Glomerular endothelial cell (primary cell): ENCODE measurements around the gene MET. TPM values are rescaled to one million over a fixed set of nuclear protein-coding genes. Genes with fewer than 3 reads are reported as not detected.
"Not testable (repeated sequence)": the region's sequence is repeated elsewhere in the genome, so short reads cannot be mapped to it uniquely, and the experiment has no call there.

Source experiments
- DNase-seq: peaks from one replicate; pipeline ENCODE4 v3.0.0-alpha.2; 2011; ENCODE audit warnings: low read depth, low spot score; ENCODE audit errors: extremely low read depth
- total RNA-seq: library from RNA; depleted of rRNA; stranded (reverse); fragments of >200 nt; gene quantifications from 2 replicates; pipeline ENCODE4 v1.2.3, GENCODE V29; 2015

The MET gene
- total RNA-seq, 1 donor from 2014 or later, result 24.4 TPM

DNA sequence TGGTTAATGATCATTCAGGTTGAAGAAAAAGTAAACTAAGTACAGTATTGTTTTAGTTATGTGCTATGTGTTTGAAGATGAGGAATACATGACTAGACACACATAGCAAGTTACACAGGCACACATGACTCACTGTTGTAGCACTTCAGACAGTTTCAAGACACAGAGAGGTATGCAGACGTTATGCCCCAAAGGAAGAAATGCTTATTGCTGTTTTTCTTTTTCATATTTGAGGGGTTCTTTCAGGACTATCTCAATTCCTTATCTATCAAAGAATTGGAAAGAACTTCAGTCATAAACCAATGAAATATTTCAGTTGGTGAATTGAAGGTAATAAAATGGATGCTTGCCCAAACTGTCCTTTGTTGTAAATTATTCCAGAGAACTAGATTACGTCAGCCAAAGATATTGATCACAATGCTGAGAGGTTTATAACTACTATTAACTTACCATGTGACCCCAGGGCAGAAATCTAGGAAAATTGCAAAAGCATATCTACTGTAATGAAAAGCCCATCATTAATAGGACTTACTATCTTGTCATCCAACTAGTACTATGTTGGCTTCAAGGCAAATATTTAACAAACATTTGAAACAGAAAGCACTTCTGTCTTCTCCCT lies 129.2 kb downstream of the MET start:
- no peak for DNase-seq

DNA sequence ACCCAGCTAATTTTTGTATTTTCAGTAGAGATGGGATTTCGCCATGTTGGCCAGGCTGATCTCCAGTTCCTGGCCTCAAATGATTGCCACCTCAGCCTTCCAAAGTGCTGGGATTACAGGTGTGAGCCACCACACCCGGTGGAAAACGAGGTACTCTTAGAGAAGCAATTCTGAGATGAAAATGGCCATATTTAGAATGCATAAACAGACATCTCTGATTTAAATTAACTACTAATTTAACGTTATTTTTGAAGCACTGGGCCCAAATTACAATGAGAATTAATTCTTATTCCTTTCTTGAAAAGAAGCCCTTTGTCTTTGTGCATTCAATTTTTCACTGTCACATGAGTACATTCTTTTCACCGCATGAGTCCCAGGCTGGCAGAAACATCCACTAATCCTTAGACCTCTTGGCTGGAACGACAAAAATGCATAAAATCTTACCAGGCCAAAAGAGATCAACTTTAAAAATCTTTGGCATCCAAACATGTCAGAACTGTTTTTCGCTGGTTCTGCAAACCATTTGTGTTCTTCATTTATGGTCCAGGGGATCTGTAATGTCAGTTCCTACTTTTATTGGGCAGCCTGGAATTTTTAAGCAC lies 130.2 kb downstream of the MET start:
- no peak for DNase-seq

DNA sequence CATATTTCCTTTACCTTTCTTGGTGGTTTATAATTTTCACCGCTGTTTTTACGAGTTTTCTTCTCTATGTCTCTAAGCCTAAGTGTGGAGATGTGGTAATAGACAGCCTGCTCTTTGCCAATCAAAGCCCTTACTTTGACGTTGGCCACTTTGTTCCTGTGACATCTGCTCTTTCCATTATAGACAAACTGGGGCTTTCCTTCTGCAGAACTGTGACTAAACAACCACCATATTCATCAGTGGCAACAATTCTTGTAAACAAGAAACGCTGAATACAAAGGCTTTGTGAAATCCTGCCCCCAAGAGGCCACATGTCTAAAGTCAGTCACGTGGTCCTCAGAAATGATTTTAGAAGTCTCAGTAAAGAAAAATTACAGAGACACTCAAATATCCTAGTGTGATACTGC lies 130.8 kb downstream of the MET start:
- peak; percentile 48 for DNase-seq

DNA sequence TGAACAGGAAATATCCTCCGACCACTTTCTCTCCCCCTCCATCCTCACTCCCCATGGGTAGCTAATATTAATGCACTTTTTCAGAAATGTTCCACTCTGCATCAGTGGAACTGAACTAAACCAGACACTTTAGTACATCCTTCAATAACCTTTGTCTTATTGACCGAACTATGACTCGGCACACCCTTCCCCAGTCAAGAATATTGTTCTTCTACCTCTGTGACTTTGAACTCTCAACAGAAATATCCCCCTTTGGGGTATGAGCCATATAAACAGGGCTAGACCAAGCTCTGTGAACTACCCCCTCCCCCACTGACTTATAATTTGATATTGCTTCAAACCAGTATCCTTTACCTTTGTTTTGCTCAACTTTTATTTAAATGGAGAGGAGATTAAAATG lies 132.5 kb downstream of the MET start:
- DNase-seq, result no peak

DNA sequence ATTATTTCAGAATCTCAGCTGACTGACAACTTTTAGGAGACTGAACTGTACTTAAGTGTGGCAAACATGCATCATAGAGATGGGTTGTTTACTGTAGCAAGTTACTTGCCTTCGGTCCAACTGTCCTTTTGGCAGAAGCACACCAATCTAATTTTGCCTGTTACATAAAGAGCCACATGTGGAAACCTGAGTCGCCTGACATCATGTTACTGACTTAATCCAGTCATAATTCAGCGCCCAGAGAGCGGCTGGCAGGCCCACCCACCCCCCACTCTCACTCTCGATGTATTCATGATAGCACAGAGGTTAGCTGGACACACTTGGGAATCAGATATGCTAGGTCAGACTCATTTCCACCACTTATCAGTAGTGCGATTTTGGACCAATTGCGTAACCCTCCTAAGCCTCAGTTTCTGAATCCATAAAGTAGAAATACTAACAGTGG lies 133.1 kb downstream of the MET start:
- no peak for DNase-seq

DNA sequence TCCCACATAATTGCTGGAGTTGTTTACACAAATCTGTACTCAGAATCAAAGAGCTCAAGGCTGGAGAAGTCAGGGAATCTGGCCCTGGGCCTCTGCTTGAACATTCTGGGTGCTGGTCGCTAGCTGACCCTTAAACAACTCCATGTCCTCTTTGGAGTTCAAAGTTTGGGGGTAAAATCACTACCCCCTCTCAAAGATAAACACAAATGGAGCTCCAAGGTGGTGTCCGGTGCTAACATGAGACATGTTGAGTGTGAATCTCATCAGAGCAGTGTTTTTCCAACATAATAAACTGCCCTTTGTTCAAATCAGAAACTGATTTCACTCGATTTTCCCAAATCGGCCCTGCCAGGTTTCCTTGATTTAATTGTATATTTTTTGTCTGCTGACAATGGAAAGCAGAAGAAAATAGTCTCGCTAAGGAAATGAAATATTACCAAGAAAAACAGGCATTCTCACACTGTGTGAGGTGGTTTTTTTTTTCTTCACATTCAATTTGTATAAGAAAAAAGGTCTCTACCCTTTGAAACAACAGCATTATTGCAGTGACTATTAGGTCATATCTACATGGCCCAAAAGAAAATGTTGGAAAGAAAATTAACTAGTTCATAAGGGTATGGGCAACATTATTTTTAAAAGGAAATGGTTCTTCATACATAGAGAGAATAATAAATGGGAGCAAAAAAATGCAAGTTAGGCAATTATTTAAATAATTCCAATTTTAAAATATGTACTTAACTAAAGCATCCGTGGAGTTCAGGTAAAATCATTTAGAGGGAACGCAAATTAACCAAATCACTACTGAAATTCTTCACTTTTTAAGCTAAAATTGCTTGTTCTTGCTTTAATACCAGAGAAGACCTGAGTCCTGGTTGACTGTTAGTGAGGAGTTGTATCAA lies 134.3 kb downstream of the MET start:
- no peak for DNase-seq

DNA sequence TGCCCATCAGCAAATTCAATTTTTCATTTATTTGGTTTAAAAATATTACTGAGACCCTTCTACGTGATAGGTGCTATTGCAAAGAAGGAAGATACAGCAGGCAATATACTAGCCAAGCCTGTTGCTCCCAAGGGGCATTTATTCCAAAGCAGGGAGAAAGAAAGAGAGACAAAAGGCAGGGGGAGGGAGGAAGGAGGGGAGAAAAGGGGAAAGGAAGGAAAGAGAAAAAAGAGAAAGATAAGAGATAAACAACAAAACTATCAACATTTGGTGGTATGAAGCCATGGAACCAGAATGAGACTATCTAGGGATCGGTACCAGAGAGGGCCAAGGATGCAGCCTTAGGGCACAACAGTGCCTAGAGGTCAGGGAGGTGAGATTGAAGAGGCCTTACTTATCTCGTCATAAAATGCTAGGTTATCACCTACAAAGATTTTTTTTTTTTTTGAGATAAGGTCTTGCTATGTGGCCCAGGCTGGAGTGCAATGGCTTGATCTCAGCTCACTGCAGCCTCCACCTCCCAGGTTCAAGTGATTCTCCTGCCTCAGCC lies 135.1 kb downstream of the MET start:
- DNase-seq, result no peak

DNA sequence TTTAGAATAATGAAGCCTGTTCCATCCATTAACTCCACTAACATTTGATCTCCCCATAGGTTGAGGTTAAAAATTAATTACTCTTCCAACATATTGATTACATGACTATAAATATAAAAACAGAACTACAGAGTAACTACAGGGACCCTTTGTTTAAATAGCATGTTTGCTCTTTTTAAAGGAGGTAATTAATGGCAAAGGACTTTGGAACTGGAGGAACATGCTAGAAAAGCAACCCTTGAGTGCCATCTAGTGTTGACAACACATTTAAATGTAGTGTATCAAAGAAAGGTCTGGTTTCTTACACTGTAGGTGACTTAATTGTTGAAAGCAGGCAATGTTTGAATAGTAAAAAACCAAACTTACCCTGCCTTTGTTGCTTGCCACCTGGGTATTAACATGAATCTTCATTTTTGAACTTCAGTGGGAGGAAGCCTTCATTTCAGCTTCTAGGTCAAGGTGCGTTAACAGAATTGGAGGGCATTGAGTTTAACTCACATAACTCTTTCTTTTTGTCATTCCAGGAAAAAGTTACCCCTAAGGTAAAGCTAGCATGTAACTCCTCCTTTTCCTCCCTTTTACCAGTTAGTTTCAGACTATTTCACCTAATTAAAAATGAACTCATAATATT lies 137.8 kb downstream of the MET start:
- peak; percentile 52 for DNase-seq

DNA sequence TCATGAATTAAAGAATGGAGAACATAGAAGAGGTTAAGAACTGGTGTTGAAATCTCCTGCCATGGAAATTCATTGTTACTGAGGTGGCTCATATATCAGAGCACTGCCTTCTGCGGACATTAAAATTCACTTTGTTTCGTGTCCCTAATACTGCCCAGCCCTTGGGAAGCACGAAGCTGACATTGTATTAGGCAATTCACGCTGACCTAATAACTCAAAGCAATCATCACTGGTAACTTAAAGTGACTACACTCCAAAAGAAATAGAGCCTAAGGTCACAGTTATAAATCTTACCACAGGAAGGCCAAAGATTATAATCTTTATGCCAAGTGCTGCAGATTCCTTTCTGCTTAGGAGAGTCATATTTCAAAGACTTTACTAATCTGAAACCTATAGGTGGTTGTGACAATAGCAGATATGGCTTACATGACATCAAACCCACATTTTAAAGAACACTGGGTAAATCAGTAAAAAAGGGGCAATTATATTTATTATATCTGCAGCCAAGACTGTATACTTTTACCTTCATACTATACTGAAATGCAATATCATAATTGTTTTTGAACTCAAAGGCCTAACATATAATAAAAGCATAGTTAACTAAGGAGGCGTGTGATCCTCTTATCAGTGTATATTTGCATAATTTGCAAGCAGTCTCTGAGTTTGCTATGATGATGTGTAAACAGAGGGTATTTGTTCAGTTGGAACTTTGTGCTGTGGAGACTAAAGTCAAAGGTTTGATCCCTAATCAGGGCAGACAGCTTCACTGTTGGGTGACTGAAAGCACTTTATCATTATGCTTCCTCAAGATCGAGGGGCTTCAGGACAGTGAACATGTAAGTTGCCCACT lies 138.5 kb downstream of the MET start:
- no peak for DNase-seq

DNA sequence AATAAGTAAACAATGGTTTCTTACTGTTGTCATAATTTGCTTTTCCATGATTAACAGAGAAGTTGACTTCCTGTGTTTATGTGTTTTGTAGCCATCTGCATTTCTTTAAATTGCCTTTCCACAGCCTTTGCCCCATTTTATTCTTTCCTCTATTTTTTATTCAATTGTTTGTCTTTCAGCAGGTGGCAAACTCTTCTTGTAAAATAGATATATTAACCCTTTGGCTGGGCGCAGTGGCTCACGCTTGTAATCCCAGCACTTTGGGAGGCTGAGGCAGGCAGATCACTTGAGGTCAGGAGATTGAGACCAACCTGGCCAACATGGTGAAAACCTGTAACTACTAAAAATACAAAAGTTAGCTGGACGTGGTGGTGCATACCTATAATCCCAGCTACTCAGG lies 139.8 kb downstream of the MET start:
- DNase-seq, result no peak

DNA sequence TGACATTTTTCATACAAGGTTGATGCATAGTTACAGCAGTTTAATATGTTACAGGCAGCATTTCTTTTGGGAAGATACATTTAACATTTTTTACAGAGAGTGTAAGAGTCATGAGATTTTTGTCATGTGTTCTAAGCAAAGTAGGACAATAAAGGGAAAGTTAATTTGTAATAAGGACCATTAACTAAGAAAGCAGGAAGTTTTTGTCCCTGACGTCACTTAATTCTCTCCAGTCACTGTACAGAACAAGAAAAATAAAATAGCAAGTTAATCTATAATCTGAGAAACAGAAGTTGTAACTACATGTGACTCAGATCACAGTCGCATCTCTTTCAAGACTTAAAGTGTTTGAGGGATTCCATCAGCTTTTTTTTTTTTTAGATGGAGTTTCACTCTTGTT lies 140.9 kb downstream of the MET start:
- no peak for DNase-seq

DNA sequence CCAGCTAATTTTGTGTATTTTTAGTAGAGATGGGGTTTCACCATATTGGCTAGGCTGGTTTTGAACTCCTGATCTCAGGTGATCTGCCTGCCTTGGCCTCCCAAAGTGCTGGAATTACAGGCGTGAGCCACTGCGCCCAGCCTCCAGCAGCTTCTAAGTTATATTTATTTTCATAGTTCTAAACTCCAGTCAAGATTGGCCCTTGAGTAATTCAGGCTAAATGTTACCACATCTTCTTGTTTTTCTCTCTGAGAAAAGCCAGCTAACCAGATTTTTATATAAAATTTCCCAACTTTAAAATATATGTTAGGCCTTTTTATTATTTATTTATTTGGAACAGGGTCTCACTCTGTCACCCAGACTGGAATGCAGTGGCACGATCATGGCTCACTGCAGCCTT lies 141.4 kb downstream of the MET start:
- DNase-seq, result not testable (repeated sequence)

DNA sequence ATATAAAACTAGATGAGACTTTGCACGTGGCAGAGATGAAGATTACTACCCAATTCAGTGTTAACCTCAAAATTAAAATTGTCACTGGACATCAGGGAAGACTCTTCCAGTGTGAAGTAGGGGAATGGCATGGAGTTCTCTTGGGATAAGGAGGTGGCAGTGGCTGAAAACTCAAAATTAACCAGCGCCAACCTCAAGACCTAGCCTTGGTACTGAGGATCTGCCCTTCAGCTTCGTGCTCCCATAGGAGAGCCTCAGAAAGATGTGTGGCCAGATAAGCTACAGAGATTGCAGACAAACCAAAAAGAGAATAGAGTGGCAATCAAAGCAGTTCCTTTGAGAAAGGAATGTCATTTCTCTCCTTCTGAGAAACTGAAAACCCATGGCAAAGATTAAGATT lies 143.0 kb downstream of the MET start:
- no peak for DNase-seq

DNA sequence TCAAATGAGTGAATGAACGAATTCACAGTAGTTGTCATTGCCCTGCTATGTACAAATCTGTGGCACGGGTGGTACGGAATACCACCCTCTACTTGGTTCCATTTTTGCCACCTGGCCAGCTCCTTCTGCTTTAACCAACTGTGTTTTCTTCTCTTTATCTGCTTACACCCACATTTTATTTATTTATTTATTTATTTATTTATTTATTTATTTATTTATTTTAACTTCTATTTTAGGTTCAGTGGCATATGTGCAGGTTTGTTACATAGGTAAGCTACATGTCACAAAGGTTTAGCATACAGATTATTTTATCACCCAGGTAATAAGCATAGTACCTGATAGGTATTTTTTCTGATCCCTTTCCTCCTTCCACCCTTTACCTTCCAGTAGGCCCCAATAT lies 148.2 kb downstream of the MET start:
- no peak for DNase-seq

DNA sequence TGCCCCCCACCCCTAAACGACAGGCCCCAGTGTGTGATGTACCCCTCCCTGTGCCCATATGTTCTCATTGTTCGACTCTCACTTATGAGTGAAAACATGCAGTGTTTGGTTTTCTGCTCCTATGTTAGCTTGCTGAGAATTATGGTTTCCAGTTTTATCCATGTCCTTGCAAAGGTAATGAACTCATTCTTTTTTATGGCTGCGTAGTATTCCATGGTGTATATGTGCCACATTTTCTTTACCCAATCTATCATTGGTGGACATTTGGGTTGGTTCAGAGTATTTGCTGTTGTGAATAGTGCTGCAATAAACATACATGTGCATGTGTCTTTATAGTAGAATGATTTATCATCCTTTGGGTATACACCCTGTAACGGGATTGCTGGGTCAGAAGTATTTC lies 149.7 kb downstream of the MET start:
- not testable (repeated sequence) for DNase-seq

DNA sequence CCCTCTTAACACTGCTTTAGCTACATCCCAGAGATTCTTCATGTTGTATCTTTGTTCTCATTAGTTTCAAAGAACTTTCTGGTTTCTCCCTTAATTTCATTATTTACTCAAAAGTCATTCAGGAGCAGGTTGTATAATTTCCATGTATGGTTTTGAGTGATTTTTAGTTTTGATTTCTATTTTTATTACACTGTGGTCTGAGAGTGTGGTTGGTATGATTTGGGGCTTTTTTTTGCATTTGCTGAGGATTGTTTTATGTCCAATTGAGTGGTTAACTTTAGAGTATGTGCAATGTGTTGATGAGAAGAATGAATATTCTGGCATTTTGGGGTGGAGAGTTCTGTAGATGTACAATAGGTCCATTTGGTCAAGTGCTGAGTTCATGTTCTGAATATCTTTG lies 152.5 kb downstream of the MET start:
- DNase-seq, result no peak

DNA sequence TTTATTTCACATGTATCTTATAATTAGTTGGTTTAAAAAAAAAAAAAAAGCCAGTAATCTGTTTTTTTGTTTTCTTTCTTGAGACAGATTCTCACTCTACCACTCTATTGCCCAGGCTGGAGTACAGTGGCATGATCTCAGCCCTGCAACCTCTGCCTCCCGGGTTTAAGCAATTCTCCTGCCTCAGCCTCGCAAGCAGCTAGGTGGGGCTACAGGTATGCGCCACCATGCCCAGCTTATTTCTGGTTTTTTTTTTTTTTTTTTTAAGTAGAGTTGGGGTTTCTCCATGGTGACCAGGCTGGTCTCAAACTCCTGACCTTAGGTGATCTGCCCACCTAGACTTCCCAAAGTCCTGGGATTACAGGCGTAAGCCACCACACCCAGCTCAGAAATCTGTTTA lies 156.3 kb downstream of the MET start:
- DNase-seq, result no peak

DNA sequence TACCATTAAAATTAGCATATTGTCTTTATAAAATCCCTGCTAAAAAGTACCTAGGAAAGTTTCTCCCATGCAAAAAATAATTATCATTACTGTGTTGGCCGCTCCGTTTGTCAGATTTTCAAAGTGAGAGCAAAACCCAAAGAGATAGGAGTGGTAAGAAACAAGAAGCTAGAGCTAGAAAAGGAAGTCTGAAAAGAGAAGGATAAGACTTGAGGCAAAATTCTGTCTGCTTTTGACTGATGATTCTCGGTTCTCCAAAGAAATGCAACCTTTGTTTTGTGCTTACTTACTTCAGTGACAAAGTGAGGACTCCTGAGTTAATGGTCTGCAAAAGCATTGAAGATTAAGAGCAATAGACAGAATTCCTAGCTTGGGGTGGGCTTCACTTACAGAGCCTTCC lies 157.0 kb downstream of the MET start:
- DNase-seq, result no peak

DNA sequence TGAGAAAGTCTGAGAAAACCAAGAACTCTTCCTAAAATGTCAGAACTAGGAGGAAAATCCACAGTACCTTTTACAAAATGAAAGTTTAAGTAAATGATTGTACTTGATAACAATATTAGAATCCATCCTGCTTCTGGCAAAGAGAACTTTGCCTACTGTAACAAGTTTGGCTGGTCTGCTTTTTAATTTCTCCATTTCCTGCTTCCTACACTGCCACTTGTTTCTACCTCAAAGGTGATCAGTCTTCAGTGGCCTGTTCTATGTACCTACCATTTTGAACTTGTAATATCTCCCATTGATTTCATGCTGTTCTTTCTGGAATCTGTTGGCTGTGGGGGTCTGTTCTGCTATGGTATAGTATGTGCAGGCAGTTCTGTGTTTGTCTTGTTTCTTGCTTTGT lies 157.5 kb downstream of the MET start:
- no peak for DNase-seq

DNA sequence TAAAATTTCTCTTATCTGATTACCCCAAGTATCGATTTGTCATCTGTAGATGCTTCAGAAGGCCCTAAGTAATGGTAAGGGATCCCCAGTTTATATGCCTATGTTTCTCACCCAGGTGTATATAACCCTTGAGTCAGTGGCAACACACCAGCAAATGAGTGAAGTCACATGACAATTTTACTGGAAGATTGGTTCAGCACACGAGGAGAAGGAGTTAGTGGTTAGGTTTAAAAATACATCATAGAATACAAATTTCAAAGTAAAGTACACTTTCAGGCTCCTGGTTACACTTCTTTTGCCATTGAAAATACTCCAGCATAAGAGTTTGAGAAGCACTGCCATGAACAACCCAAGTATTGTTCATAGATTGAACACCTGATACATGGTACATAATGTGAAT lies 160.7 kb downstream of the MET start:
- no peak for DNase-seq
